Tibial artery (tissue), 4 donors: Measurements from ENCODE around the gene SMCO3.

Experiments used
- DNase-seq, 2 donors: peaks; one replicate each; pipeline ENCODE4 v3.0.0-alpha.2; 2019
- H3K27ac ChIP-seq, 2 donors: fragments of 200-600 bp; sonication (generic) in 1 of 2; 1 replicate in 1 of 2; 2 replicates in 1 of 2; pipeline ENCODE4 v1.5.1; 2018 to 2019; ENCODE audit warnings: mild to moderate bottlenecking in 1 of 2
- H3K27me3 ChIP-seq, 2 donors: fragments of 200-600 bp; sonication (generic) in 1 of 2; one replicate each; pipeline versions ENCODE4 v1.5.1 to v1.6.0; 2016 to 2019
- H3K36me3 ChIP-seq, 3 donors: fragments of 200-600 bp; sonication (generic) in 2 of 3; one replicate each; pipeline ENCODE4 v1.5.1; 2016 to 2019; ENCODE audit warnings: mild to moderate bottlenecking in 2 of 3
- H3K4me1 ChIP-seq, 4 donors: fragments of 200-600 bp; sonication (generic) in 2 of 4; 1 replicate in 3 of 4; 2 replicates in 1 of 4; pipeline ENCODE4 v1.5.1; 2016 to 2019
- H3K4me3 ChIP-seq, 2 donors: fragments of 200-600 bp; sonication (generic) in 1 of 2; 1 replicate in 1 of 2; 2 replicates in 1 of 2; pipeline ENCODE4 v1.5.1; 2018 to 2019; ENCODE audit warnings: mild to moderate bottlenecking in 2 of 2
- H3K9me3 ChIP-seq, 3 donors: fragments of 200-600 bp; sonication (generic) in 1 of 3; one replicate each; pipeline ENCODE4 v1.5.1; 2016 to 2019
- intact Hi-C: fragments of 100-400 bp; cut with DNase I; formaldehyde crosslinking; loops from one replicate; pipeline ENCODE4 v1.15.0; 2023; ENCODE audit warnings: low total_unique reads
- TF ChIP-seq, protein P1 (sequence below), 2 experiments: fragments of 200-600 bp in 1 of 2; fragments of 450-650 bp in 1 of 2; IDR thresholded peaks; one replicate each; pipeline ENCODE4 v1.5.1; 2017 to 2019; ENCODE audit warnings: antibody characterized with exemption in 2 of 2, mild to moderate bottlenecking in 1 of 2, moderate library complexity in 1 of 2

Gene SMCO3

GRCh38 chr12:14756334-14757143 is 57.4 kb downstream of the SMCO3 start:
- Histone ChIP-seq H3K27me3 (no peaks in the 10 kb centered on the region), H3K4me1 (no peaks in the 10 kb centered on the region), H3K27ac (no peak overlapping the region), H3K4me3 (no peak overlapping the region), H3K36me3 (peaks cover 0 to 13% (median 4%) of the 10 kb centered on the region in 3 donors), H3K9me3 (peaks cover 0 to 8% (median 4%) of the 10 kb centered on the region in 3 donors)
- intact Hi-C loops = no loop called here
- no peak for DNase-seq
- TF ChIP-seq, protein P1, sequence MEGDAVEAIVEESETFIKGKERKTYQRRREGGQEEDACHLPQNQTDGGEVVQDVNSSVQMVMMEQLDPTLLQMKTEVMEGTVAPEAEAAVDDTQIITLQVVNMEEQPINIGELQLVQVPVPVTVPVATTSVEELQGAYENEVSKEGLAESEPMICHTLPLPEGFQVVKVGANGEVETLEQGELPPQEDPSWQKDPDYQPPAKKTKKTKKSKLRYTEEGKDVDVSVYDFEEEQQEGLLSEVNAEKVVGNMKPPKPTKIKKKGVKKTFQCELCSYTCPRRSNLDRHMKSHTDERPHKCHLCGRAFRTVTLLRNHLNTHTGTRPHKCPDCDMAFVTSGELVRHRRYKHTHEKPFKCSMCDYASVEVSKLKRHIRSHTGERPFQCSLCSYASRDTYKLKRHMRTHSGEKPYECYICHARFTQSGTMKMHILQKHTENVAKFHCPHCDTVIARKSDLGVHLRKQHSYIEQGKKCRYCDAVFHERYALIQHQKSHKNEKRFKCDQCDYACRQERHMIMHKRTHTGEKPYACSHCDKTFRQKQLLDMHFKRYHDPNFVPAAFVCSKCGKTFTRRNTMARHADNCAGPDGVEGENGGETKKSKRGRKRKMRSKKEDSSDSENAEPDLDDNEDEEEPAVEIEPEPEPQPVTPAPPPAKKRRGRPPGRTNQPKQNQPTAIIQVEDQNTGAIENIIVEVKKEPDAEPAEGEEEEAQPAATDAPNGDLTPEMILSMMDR (IDR thresholded peaks at IDR 0.05) = no peak
